CD4-positive, CD25-positive, alpha-beta regulatory T cell (primary cell): ENCODE measurements around the gene COL4A6. TPM values are rescaled to one million over a fixed set of nuclear protein-coding genes. Genes with fewer than 3 reads are reported as not detected.

Experiments
- ATAC-seq, 2 donors: fragments of 150-1000 bp; cut with Tn5 transposase; one replicate each; pipeline ENCODE4 v1.10.0; 2021; ENCODE audit warnings: low read depth in 2 of 2, moderate number of reproducible peaks in 2 of 2, moderate library complexity in 1 of 2
- DNase-seq, 3 donors: peaks; one replicate each; pipeline versions ENCODE4 v3.0.0 to v3.0.0-alpha.2; 2012 to 2022; ENCODE audit warnings: mixed read lengths in 1 of 3
- H3K27ac ChIP-seq: one replicate; pipeline ENCODE4 v1.7.0; 2013; ENCODE audit warnings: mild to moderate bottlenecking, low read length; ENCODE audit not compliant: insufficient read depth, poor library complexity, severe bottlenecking
- H3K27me3 ChIP-seq: one replicate; pipeline ENCODE4 v1.7.0; 2013; ENCODE audit warnings: low read length; ENCODE audit not compliant: control insufficient read depth, insufficient read depth
- H3K36me3 ChIP-seq: one replicate; pipeline ENCODE4 v1.7.0; 2013; ENCODE audit warnings: mild to moderate bottlenecking, low read length, moderate library complexity; ENCODE audit not compliant: control insufficient read depth, insufficient read depth
- H3K4me1 ChIP-seq: 2 replicates; pipeline ENCODE4 v1.7.0; 2013; ENCODE audit warnings: mild to moderate bottlenecking, low read length; ENCODE audit not compliant: insufficient read depth, control insufficient read depth, poor library complexity, severe bottlenecking
- H3K4me3 ChIP-seq: one replicate; pipeline ENCODE4 v1.7.0; 2013; ENCODE audit warnings: low read depth, mild to moderate bottlenecking, low read length, moderate library complexity
- H3K9me3 ChIP-seq, 2 experiments: 1 replicate in 1 of 2; 2 replicates in 1 of 2; pipeline ENCODE4 v1.7.0; 2013; ENCODE audit warnings: low read length in 2 of 2, mild to moderate bottlenecking in 1 of 2, moderate library complexity in 1 of 2; ENCODE audit not compliant: control insufficient read depth in 2 of 2
- H3K27ac Mint-ChIP-seq, 3 donors: one replicate each; pipeline ENCODE4 v1.8.0; 2020 to 2022; ENCODE audit warnings: mild to moderate bottlenecking in 3 of 3, mixed read lengths in 3 of 3, moderate library complexity in 2 of 3
- H3K27me3 Mint-ChIP-seq: one replicate; pipeline ENCODE4 v1.8.0; 2022; ENCODE audit warnings: mild to moderate bottlenecking, mixed read lengths
- H3K36me3 Mint-ChIP-seq: one replicate; pipeline ENCODE4 v1.8.0; 2020; ENCODE audit warnings: mixed read lengths
- H3K4me1 Mint-ChIP-seq, 4 donors: one replicate each; pipeline ENCODE4 v1.8.0; 2020 to 2022; ENCODE audit warnings: mixed read lengths in 4 of 4, mild to moderate bottlenecking in 1 of 4
- H3K4me3 Mint-ChIP-seq, 4 donors: one replicate each; pipeline ENCODE4 v1.8.0; 2020 to 2022; ENCODE audit warnings: mild to moderate bottlenecking in 4 of 4, mixed read lengths in 4 of 4, moderate library complexity in 3 of 4
- H3K9me3 Mint-ChIP-seq, 7 donors: one replicate each; pipeline ENCODE4 v1.8.0; 2020 to 2022; ENCODE audit warnings: mixed read lengths in 7 of 7, mild to moderate bottlenecking in 3 of 7, moderate library complexity in 2 of 7
- polyA plus RNA-seq, 4 donors: library from polyadenylated mRNA; unstranded; fragments of 300-500 nt; fragmentation: Illumina TruSeq; gene quantifications; one replicate each; pipeline ENCODE4 v1.2.3, GENCODE V29; 2021
- total RNA-seq: library from RNA; stranded (reverse); gene quantifications from one replicate; pipeline ENCODE4 v1.2.3, GENCODE V29; 2022

Gene COL4A6
- total and polyA plus RNA-seq, 5 donors from 2014 or later, result not detected

DNA sequence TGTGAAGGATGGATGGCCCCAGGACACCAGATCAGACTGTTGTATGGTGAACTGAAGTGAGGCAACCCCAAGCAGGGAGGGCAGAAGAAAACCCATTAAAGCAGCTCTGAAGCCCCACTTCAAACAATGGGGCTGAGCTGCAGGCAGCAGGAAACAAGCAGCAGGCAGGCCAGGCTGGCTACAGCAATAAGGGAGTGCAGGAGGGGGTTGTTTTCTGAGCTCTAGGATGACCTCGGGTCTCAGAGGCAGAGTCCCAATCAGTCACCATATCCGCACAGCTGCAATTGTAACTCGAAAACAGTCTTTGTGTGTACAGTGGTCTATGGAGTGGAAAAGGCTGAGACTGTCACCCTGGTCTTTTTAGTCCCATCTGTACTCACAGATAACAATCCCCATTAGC, 90.4 kb downstream of the COL4A6 start:
- Mint-ChIP-seq H3K36me3 (no peaks in the 10 kb centered on the region), H3K4me3 (no peak overlapping the region), H3K27me3 (no peaks in the 10 kb centered on the region), H3K9me3 (no peaks in the 10 kb centered on the region), H3K27ac (no peak overlapping the region), H3K4me1 (no peaks in the 10 kb centered on the region)
- ATAC-seq (no peak), DNase-seq (no peak)
- Histone ChIP-seq H3K4me1 (no peaks in the 10 kb centered on the region), H3K27me3 (no peaks in the 10 kb centered on the region), H3K27ac (no peak overlapping the region), H3K36me3 (no peaks in the 10 kb centered on the region), H3K9me3 (no peaks in the 10 kb centered on the region), H3K4me3 (no peak overlapping the region)

DNA sequence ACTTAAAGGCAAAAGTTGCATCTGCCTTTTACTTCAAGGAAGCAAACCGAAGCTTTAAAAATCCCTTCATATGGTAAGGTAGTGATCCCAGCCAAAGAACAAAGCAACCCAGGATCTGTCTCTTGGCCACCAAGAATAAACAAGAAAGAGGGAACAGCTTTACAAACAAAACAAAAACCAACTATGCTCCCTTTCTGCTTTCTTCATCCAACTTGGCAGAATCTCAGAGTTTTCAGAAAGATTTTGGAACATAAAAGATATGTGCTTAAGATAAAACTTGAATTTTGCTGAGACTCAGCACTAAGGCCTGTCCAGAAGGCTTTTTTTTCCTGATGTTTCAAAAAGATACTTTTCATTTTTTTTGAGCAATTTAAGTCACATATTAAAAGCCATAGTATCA, 94.0 kb downstream of the COL4A6 start:
- no peaks in the 10 kb centered on the region for H3K36me3 ChIP-seq
- no peak overlapping the region for H3K4me3 ChIP-seq
- Mint-ChIP-seq H3K4me3 (no peak overlapping the region), H3K9me3 (peaks cover 0 to 1% (median 0%) of the 10 kb centered on the region in 7 donors), H3K4me1 (no peaks in the 10 kb centered on the region), H3K36me3 (no peaks in the 10 kb centered on the region), H3K27me3 (peaks cover 5% of the 10 kb centered on the region), H3K27ac (no peak overlapping the region)
- no peaks in the 10 kb centered on the region for H3K4me1 ChIP-seq
- H3K27ac ChIP-seq, result no peak overlapping the region
- H3K9me3 ChIP-seq, result no peaks in the 10 kb centered on the region
- ATAC-seq, result no peak
- no peaks in the 10 kb centered on the region for H3K27me3 ChIP-seq
- DNase-seq, result no peak

DNA sequence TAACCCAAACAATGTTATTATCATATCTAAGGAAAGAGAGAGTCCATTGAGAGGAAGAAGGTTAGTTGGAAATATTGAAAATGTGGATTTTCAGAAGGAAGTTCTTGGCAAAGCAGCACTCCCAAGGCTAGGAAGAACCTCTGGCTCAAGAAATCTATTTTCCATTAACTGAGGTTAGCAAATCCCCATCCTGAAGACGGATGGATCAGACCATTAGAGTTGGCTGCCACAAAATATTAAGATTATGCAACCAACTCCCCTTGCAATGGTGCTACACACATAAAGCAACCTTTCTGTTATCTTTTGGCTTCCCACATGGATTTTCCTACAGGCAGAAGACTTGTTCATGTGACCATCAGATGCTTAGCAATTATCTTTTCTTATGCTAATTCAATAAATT, 96.3 kb downstream of the COL4A6 start:
- Histone ChIP-seq H3K4me3 (no peak overlapping the region), H3K27me3 (no peaks in the 10 kb centered on the region), H3K27ac (no peak overlapping the region), H3K36me3 (no peaks in the 10 kb centered on the region), H3K4me1 (no peaks in the 10 kb centered on the region), H3K9me3 (no peaks in the 10 kb centered on the region)
- Mint-ChIP-seq H3K9me3 (peaks cover 0 to 1% (median 0%) of the 10 kb centered on the region in 7 donors), H3K4me3 (no peak overlapping the region), H3K27me3 (peaks cover 5% of the 10 kb centered on the region), H3K27ac (no peak overlapping the region), H3K4me1 (no peaks in the 10 kb centered on the region), H3K36me3 (no peaks in the 10 kb centered on the region)
- ATAC-seq (no peak), DNase-seq (no peak)

DNA sequence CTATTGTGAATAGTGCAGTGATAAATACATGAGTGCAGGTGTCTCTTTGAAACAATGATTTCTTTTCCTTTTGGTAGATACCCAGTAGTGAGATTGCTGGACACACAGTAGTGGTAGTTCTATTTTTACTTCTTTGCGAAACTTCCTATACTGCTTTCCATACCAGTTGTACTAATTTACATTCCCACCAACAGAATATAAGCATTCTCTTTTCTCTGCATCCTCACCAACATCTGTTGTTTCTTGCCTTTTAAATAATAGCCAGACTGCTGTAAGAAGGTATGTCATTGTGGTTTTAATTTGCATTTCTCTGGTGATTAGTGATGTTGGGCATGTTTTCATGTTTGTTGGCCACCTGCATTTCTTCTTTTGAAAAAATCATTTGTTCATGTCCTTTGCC, 105.9 kb downstream of the COL4A6 start:
- Histone ChIP-seq H3K27ac (no peak overlapping the region), H3K4me3 (no peak overlapping the region), H3K27me3 (no peaks in the 10 kb centered on the region), H3K4me1 (no peaks in the 10 kb centered on the region), H3K9me3 (no peaks in the 10 kb centered on the region), H3K36me3 (no peaks in the 10 kb centered on the region)
- H3K36me3 Mint-ChIP-seq, result no peaks in the 10 kb centered on the region
- H3K27me3 Mint-ChIP-seq, result peaks cover 7% of the 10 kb centered on the region
- ATAC-seq (no peak), DNase-seq (no peak)
- peaks cover 0 to 3% (median 0%) of the 10 kb centered on the region in 7 donors for H3K9me3 Mint-ChIP-seq
- H3K4me1 Mint-ChIP-seq, result no peaks in the 10 kb centered on the region
- no peak overlapping the region for H3K4me3 Mint-ChIP-seq
- H3K27ac Mint-ChIP-seq, result no peak overlapping the region

DNA sequence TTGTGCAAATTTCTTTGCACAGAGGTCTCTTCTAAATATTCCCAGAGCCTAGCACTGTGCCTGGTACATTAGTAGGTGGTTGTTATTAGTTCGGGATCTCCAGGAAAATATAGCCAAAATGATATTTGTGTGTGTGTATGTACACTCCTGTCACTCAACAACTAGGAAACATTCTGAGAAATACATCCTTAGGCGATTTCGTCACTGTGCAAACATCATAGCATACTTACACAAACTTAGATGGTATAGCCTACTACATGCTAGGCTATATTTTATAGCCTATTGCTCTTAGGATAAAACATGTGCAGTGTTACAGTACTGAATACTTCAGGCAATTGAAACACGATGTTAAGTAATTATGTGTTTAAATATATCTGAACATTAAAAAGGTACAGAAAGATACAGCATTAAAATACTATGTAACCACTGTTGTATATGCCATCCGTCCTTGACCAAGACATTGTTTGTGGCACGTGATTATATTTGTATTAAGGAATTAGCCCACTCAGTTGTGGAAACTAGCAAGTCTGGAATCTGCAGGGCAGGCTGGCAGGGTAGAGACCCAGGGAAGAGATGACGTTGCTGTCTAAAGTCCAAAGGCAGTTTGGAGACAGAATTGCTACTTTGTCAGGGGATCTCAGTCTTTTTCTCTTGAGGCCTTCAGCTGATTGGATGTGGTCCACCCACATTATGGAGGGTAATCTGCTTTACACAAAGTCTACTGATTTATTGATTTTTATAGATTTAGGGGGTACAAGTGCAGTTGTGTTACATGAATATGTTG, 106.9 kb downstream of the COL4A6 start:
- Mint-ChIP-seq H3K27ac (no peak overlapping the region), H3K36me3 (no peaks in the 10 kb centered on the region), H3K4me1 (no peaks in the 10 kb centered on the region), H3K4me3 (no peak overlapping the region), H3K9me3 (peaks cover 0 to 3% (median 0%) of the 10 kb centered on the region in 7 donors), H3K27me3 (peaks cover 7% of the 10 kb centered on the region)
- no peaks in the 10 kb centered on the region for H3K36me3 ChIP-seq
- H3K4me3 ChIP-seq, result no peak overlapping the region
- H3K27ac ChIP-seq, result no peak overlapping the region
- no peak for DNase-seq
- H3K9me3 ChIP-seq, result no peaks in the 10 kb centered on the region
- no peak for ATAC-seq
- H3K27me3 ChIP-seq, result no peaks in the 10 kb centered on the region
- no peaks in the 10 kb centered on the region for H3K4me1 ChIP-seq

DNA sequence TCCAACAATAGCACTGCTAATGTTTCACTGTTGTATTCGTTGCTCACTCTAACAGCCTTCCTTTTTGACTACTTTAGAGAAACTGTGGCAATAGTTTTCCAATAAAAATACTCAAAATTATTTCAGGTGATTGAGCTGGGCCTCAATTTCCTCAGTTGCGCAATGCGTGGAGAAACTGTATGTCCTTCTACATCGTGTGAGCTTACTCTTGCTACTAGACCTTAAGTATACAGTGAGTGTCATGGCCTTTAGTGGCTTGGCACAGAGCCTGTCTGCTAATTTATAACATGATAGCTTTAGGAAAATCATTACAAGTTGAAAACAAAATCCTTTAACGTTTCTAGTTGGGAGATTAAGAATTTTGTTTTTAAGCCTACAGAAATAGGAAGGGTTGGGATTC, 114.5 kb downstream of the COL4A6 start:
- Histone ChIP-seq H3K4me1 (no peaks in the 10 kb centered on the region), H3K4me3 (no peak overlapping the region), H3K27ac (no peak overlapping the region), H3K36me3 (no peaks in the 10 kb centered on the region), H3K9me3 (no peaks in the 10 kb centered on the region), H3K27me3 (no peaks in the 10 kb centered on the region)
- Mint-ChIP-seq H3K4me1 (no peaks in the 10 kb centered on the region), H3K27ac (no peak overlapping the region), H3K27me3 (no peaks in the 10 kb centered on the region), H3K9me3 (peaks cover 0 to 3% (median 0%) of the 10 kb centered on the region in 7 donors), H3K36me3 (no peaks in the 10 kb centered on the region), H3K4me3 (no peak overlapping the region)
- ATAC-seq, result no peak
- DNase-seq, result no peak

DNA sequence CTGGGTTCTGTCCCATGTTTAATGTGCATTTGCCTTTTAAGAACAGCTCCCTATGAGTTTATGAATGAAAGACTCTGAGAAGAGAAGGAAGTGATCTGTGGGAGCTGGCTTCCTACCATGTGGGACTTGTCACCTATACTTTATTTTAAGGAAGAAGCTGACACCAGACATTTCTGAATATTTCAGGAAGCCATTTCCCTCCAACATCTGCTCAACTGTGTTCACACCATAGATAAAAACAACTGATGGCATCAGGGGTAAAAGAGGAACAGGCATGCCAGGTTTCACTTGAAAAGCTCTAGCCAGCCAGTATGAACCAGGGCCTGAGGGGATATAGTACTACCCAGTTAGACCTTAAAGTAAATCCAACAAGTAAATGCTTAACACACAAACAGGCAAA, 116.0 kb downstream of the COL4A6 start:
- Mint-ChIP-seq H3K27me3 (no peaks in the 10 kb centered on the region), H3K27ac (no peak overlapping the region), H3K4me1 (no peaks in the 10 kb centered on the region), H3K36me3 (no peaks in the 10 kb centered on the region), H3K9me3 (peaks cover 0 to 1% (median 0%) of the 10 kb centered on the region in 7 donors), H3K4me3 (no peak overlapping the region)
- H3K27me3 ChIP-seq, result no peaks in the 10 kb centered on the region
- DNase-seq (no peak), ATAC-seq (no peak)
- no peak overlapping the region for H3K4me3 ChIP-seq
- no peaks in the 10 kb centered on the region for H3K4me1 ChIP-seq
- no peaks in the 10 kb centered on the region for H3K9me3 ChIP-seq
- H3K27ac ChIP-seq, result no peak overlapping the region
- H3K36me3 ChIP-seq, result no peaks in the 10 kb centered on the region

DNA sequence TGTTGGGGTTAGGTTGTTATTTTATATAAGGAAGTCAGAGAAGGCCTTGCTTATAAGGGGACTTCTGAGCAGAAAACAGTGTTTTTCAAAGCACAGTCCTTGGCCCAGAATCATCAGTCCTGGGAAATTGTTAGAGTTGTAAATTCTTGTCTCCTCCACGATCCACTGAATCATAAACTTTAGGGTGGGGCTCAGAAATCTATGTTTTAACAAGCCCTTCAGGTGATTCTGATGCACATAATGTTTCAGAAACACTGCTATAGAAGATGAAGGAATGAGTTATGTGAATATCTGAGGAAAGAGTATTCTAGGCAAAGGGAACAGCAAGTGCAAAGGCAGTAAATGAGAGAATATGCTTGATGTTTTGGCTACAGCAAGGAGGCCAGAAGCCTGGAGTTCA, 121.8 kb downstream of the COL4A6 start:
- no peaks in the 10 kb centered on the region for H3K4me1 ChIP-seq
- Mint-ChIP-seq H3K27me3 (no peaks in the 10 kb centered on the region), H3K36me3 (no peaks in the 10 kb centered on the region), H3K4me3 (no peak overlapping the region), H3K9me3 (peaks cover 0 to 3% (median 0%) of the 10 kb centered on the region in 7 donors), H3K4me1 (no peaks in the 10 kb centered on the region), H3K27ac (no peak overlapping the region)
- DNase-seq (no peak), ATAC-seq (no peak)
- no peaks in the 10 kb centered on the region for H3K36me3 ChIP-seq
- H3K27ac ChIP-seq, result no peak overlapping the region
- H3K9me3 ChIP-seq, result no peaks in the 10 kb centered on the region
- H3K27me3 ChIP-seq, result no peaks in the 10 kb centered on the region
- H3K4me3 ChIP-seq, result no peak overlapping the region
